Measurements from ENCODE around the gene JAZF1.

DNA sequence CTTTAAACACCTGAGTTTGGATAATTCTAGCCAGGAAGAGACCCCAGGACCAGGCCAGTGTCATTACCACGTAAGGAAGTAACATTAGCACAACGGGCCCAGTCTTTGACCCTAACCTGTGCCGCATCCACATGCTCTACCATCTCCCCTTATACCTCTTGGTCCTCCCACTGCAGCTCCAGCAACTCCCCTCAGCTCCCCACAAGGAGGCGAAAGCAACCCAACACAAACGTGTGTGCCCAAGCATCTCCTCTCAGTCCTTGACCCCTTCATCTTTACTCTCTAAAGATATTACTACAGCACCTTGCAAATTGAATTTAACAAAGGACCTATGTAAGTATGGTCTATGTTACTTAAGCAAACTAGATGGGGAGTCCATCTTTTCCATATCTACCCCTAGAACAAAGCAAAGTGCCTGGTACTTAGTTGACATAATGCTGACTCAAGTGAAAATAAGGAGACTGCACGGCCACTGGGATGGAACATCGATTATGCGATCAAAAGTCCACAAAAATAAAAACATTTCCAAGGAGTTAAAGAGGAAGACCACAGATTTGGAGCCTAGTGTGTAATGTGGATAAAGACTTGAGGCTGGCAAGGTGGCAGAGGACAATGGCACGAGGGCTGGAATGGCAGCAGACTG is 147.7 kb downstream of the JAZF1 start:
- TF ChIP-seq POLR2A (IDR thresholded peaks at IDR 0.05) (no peak), POLR2AphosphoS5 (IDR thresholded peaks at IDR 0.05) (no peak)

All from prostate gland (tissue), 1 donor.